ENCODE results near the gene AMHR2. TPM values are rescaled to one million over a fixed set of nuclear protein-coding genes. Genes with fewer than 3 reads are reported as not detected.
"Not testable (repeated sequence)": the region's sequence is repeated elsewhere in the genome, so short reads cannot be mapped to it uniquely, and the experiment has no call there.

Gene AMHR2
- 15.9 TPM for polyA plus RNA-seq (2012; ENCODE audit: insufficient read depth, insufficient read length, low read depth)

DNA sequence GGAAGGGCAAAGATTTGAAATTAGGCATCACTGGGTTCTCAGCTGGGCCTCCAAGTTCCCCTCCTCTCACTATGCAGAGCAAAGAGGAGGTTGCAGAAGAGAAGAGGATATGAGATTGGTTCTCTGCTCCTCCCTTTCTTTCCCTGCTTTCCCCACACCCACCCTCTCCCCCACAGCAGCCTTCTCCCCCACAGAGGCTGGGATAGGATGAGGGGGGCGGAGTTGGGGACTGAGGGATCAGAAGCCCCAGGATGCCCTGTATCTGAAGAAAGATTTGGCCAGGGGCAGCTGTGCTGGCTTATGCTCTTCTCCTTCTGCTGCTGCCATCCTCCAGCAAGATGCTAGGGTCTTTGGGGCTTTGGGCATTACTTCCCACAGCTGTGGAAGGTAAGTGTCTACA, at the start of gene AMHR2:
AMHR2 (plus strand) TSS at position 259 of the 400 bp plus-strand sequence; CDS start at position 339, 80 bp downstream.
- no peak within 1 kb of the TSS for H3K4me3 ChIP-seq (ENCODE audit: low read depth, low read length)
- DNase-seq = no peak
- H3K27me3 ChIP-seq = no peaks in the 10 kb centered on the region
- TF ChIP-seq, protein P1, sequence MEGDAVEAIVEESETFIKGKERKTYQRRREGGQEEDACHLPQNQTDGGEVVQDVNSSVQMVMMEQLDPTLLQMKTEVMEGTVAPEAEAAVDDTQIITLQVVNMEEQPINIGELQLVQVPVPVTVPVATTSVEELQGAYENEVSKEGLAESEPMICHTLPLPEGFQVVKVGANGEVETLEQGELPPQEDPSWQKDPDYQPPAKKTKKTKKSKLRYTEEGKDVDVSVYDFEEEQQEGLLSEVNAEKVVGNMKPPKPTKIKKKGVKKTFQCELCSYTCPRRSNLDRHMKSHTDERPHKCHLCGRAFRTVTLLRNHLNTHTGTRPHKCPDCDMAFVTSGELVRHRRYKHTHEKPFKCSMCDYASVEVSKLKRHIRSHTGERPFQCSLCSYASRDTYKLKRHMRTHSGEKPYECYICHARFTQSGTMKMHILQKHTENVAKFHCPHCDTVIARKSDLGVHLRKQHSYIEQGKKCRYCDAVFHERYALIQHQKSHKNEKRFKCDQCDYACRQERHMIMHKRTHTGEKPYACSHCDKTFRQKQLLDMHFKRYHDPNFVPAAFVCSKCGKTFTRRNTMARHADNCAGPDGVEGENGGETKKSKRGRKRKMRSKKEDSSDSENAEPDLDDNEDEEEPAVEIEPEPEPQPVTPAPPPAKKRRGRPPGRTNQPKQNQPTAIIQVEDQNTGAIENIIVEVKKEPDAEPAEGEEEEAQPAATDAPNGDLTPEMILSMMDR (IDR thresholded peaks at IDR 0.05; ENCODE audit: low read depth, low read length) = no peak
- peaks cover 14% of the 10 kb centered on the region for H3K4me1 ChIP-seq
- H3K36me3 ChIP-seq = no peaks in the 10 kb centered on the region
- no peaks in the 10 kb centered on the region for H3K9me3 ChIP-seq

DNA sequence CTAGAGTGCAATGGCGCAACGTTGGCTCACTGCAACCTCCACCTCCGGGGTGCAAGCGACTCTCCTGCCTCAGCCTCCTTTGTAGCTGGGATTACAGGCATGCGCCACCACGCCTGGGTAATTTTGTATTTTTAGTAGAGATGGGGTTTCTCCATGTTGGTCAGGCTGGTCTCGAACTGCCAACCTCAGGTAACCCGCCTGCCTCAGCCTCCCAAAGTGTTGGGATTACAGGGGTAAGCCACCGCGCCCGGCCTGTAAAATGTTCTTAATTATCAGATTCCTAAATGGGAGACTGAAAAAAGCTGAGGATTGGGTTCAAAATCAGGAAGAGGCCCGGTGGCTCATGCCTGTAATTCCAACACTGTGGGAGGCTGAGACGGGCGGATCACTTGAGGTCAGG, 49.4 kb upstream of the AMHR2 start:
- not testable (repeated sequence) for DNase-seq; H3K9me3 ChIP-seq; H3K27me3 ChIP-seq; H3K4me3 ChIP-seq (ENCODE audit: low read depth, low read length); H3K36me3 ChIP-seq
- H3K4me1 ChIP-seq = peaks cover 24% of the 10 kb centered on the region

DNA sequence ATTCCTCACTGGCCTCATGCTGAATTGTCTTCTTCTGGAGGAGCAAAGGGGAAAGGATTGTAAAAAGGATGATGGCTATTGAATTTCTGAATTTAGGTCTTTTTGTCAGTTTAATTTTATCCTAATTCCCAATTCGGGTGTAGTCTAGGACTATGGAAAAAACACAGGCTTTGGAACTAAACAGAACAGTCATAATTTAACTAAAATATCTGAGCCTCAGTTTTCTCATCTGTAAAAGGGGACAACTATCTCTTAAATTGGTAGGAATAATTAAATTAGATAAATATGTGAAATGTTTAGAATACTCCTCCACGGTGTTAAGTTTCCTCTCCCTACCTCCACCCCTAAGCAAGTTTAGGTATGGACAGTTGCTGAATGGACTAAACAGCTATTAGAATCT, 46.9 kb upstream of the AMHR2 start:
- peaks cover 21% of the 10 kb centered on the region for H3K4me1 ChIP-seq
- no peaks in the 10 kb centered on the region for H3K27me3 ChIP-seq
- TF ChIP-seq, protein P1 (IDR thresholded peaks at IDR 0.05; ENCODE audit: low read depth, low read length) = no peak

DNA sequence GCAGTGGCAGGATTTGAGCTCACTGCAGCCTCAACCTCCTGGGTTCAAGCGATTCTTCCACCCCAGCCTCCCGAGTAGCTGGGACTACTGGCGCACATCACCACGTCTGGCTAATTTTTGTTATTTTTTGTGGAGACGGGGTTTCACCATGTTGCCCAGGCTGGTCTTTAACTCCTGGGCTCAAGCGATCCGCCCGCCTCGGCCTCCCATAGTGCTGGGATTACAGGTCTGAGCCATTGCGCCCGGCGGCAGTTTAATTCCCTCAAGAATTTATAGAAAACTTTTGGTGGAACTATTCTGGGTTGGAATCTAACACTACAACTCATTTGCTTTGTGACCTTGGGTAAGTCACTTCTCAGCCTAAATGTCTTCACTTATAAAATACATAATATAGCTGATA, 45.4 kb upstream of the AMHR2 start:
- no peak overlapping the region for H3K4me3 ChIP-seq (ENCODE audit: low read depth, low read length)
- no peaks in the 10 kb centered on the region for H3K9me3 ChIP-seq
- DNase-seq = no peak
- H3K27me3 ChIP-seq = no peaks in the 10 kb centered on the region
- peaks cover 14% of the 10 kb centered on the region for H3K4me1 ChIP-seq
- TF ChIP-seq, protein P1 (IDR thresholded peaks at IDR 0.05; ENCODE audit: low read depth, low read length) = no peak
- H3K36me3 ChIP-seq = peaks cover 17% of the 10 kb centered on the region

More for the DNA sequence above, 46.9 kb upstream of the AMHR2 start:
- no peak for DNase-seq
- Histone ChIP-seq H3K36me3 (peaks cover 3% of the 10 kb centered on the region; the same call in 1 of the 2 replicates), H3K9me3 (no peaks in the 10 kb centered on the region), H3K4me3 (ENCODE audit: low read depth, low read length) (no peak overlapping the region)

DNA sequence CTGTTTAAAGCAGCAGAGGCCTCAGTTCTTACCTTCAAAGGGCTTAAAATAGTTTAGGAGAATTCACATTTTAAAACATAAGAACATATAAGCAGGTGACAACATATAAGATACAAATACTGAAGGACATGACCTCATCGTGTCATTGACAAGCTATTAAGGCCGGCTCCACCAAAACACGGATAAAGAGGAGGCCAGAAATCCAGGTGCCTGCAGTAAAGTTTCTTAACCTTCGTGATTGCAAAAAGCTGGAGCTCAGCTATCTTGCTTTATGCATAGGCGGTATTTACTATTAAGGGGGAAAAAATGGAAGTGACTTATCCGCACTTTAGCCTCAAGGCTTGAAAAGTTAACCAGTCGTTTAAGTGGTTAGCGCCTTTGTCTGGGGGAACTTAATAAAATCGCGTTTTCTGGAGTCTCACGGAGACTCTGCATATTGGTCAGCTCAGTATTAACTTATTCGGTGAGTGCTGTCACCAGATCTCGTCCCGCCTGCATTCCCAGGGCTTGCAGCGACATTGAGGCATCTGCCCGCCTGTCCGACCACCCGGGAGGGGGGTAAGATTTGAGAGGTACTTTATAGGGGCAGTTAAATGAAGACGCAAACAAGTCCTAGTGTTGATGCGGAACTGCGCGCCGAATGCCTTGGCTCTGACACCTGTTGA, 44.8 kb upstream of the AMHR2 start:
- DNase-seq = no peak
- TF ChIP-seq, protein P1 (IDR thresholded peaks at IDR 0.05; ENCODE audit: low read depth, low read length) = no peak
- peaks cover 14% of the 10 kb centered on the region for H3K4me1 ChIP-seq
- no peaks in the 10 kb centered on the region for H3K27me3 ChIP-seq
- peak overlapping the region; percentile 56 for H3K4me3 ChIP-seq (ENCODE audit: low read depth, low read length)
- H3K9me3 ChIP-seq = no peaks in the 10 kb centered on the region
- peaks cover 22% of the 10 kb centered on the region for H3K36me3 ChIP-seq

DNA sequence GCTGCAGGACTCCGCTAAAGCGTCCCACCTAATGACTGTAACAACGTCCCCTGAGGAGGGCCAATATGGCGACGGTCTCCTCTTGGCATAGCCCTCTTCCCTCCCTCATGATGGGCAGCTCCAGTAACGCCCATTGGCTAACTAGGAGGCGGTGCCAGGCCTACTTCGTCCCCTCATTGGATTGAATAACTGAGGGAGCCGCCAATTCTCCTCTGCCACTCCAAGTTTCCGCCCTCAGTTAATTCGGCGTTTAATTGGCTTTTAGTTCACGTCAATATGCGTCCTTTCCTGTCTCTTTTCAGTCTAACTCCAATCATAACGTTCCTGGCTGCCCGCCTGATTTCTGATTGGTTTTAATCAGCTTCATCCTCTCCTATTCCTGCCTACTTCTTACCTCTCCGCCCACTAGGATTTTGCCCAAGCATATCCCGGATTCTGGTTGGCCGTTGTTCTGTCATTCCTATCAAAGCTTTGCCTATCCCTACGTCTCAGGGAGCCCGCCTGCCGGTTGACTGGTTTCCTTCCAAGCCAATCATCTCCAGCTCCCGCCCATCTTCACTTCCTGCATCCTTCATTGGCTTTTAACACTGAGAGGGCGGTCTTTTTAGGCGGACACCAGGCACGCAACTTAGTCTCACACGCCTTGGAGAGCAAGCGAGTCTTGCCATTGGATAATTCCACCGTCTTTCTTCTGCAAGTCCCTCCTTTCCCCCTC, 44.1 kb upstream of the AMHR2 start:
- Histone ChIP-seq H3K4me1 (peaks cover 14% of the 10 kb centered on the region), H3K36me3 (peaks cover 26% of the 10 kb centered on the region), H3K27me3 (no peaks in the 10 kb centered on the region), H3K9me3 (no peaks in the 10 kb centered on the region), H3K4me3 (ENCODE audit: low read depth, low read length) (peak overlapping the region; percentile 56)
- TF ChIP-seq, protein P1 (IDR thresholded peaks at IDR 0.05; ENCODE audit: low read depth, low read length) = no peak
- peak; percentile 98 for DNase-seq
